HG03066 (cell line): ENCODE data around the gene MSI2.

Experiments used
- ATAC-seq: cut with Tn5 transposase; IDR thresholded peaks from one replicate; pipeline ENCODE4 v1.9.1; 2021; ENCODE audit warnings: low read depth; ENCODE audit not compliant: unreplicated experiment

The MSI2 gene

GRCh38 chr17:57467801-57468200 is 211.5 kb downstream of the MSI2 start:
- no peak for ATAC-seq

GRCh38 chr17:57468932-57469775 is 212.8 kb downstream of the MSI2 start:
- no peak for ATAC-seq

- no peak for ATAC-seq
Observed at GRCh38 chr17:57470906-57471305, 214.6 kb downstream of the MSI2 start.

GRCh38 chr17:57471868-57472368 is 215.6 kb downstream of the MSI2 start:
- ATAC-seq = no peak

- ATAC-seq = no peak
Observed at GRCh38 chr17:57475796-57476195, 219.5 kb downstream of the MSI2 start.

- ATAC-seq = no peak
Observed at GRCh38 chr17:57477522-57478362, 221.4 kb downstream of the MSI2 start.

- ATAC-seq = no peak
Observed at GRCh38 chr17:57478478-57479250, 222.3 kb downstream of the MSI2 start.

- ATAC-seq = no peak
Observed at GRCh38 chr17:57480438-57481196, 224.3 kb downstream of the MSI2 start.

- ATAC-seq = no peak
Observed at GRCh38 chr17:57481910-57482391, 225.6 kb downstream of the MSI2 start.

GRCh38 chr17:57482657-57483056 is 226.3 kb downstream of the MSI2 start:
- ATAC-seq = no peak

- no peak for ATAC-seq
Observed at GRCh38 chr17:57484081-57484666, 227.9 kb downstream of the MSI2 start.

- no peak for ATAC-seq
Observed at GRCh38 chr17:57484826-57485565, 228.7 kb downstream of the MSI2 start.

GRCh38 chr17:57485566-57485865 is 229.2 kb downstream of the MSI2 start:
- no peak for ATAC-seq

GRCh38 chr17:57485916-57486881 is 229.9 kb downstream of the MSI2 start:
- ATAC-seq = no peak

GRCh38 chr17:57486882-57487301 is 230.6 kb downstream of the MSI2 start:
- ATAC-seq = no peak

- no peak for ATAC-seq
Observed at GRCh38 chr17:57487573-57487972, 231.2 kb downstream of the MSI2 start.

- ATAC-seq = no peak
Observed at GRCh38 chr17:57488856-57489255, 232.5 kb downstream of the MSI2 start.

GRCh38 chr17:57489321-57489720 is 233.0 kb downstream of the MSI2 start:
- no peak for ATAC-seq
